Measurements from ENCODE around the gene PTPRN2. TPM values are rescaled to one million over a fixed set of nuclear protein-coding genes. Genes with fewer than 3 reads are reported as not detected.
"Not testable (repeated sequence)": the region's sequence is repeated elsewhere in the genome, so short reads cannot be mapped to it uniquely, and the experiment has no call there.

Gene PTPRN2
- total RNA-seq, 4 donors from 2014 or later = 6.6 to 10.7 (median 8.2) TPM

DNA sequence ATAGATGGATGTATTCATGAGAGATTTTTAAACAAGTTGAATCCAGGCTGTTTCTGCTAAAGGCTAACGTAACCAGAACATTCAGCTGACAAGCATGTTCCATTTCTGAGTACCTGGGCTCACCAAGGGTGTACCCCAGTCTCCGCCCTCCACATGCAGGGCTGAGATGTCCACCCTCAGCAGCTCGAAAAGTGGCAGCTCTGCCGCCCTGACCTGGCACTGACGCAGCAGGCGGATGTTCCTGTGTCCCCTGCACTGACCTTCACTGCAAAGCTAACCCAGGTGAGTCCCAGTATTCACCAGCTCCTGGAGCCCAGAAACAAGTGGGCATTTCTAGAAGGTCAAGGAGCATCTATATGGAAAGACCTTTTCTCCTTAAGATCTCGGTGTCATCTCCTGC is 437.4 kb downstream of the PTPRN2 start:
- Histone ChIP-seq H3K4me3 (no peak overlapping the region), H3K4me1 (no peaks in the 10 kb centered on the region), H3K9me3 (peaks cover 0 to 22% (median 0%) of the 10 kb centered on the region in 4 donors), H3K27me3 (no peaks in the 10 kb centered on the region), H3K27ac (no peak overlapping the region), H3K36me3 (no peaks in the 10 kb centered on the region)
- DNase-seq (ENCODE audit: low spot score in 2 of 2) = no peak
- WGBS, 2 donors = 91% methylated on average over 7 of the region's 7 CpGs
- TF ChIP-seq POLR2A (IDR thresholded peaks at IDR 0.05) = no peak
- TF ChIP-seq EP300 (IDR thresholded peaks at IDR 0.05) = no peak
- TF ChIP-seq, protein P1, sequence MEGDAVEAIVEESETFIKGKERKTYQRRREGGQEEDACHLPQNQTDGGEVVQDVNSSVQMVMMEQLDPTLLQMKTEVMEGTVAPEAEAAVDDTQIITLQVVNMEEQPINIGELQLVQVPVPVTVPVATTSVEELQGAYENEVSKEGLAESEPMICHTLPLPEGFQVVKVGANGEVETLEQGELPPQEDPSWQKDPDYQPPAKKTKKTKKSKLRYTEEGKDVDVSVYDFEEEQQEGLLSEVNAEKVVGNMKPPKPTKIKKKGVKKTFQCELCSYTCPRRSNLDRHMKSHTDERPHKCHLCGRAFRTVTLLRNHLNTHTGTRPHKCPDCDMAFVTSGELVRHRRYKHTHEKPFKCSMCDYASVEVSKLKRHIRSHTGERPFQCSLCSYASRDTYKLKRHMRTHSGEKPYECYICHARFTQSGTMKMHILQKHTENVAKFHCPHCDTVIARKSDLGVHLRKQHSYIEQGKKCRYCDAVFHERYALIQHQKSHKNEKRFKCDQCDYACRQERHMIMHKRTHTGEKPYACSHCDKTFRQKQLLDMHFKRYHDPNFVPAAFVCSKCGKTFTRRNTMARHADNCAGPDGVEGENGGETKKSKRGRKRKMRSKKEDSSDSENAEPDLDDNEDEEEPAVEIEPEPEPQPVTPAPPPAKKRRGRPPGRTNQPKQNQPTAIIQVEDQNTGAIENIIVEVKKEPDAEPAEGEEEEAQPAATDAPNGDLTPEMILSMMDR (IDR thresholded peaks at IDR 0.05) = no peak

DNA sequence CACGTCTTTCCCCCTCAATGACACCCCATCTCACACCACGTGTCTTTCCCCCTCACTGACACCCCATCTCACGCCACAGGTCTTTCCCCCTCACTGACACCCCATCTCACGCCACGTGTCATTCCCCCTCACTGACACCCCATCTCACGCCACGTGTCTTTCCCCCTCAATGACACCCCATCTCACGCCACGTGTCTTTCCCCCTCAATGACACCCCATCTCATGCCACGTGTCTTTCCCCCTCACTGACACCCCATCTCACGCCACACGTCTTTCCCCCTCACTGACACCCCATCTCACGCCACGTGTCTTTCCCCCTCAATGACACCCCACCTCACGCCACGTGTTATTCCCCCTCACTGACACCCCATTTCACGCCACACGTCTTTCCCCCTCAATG is 440.2 kb downstream of the PTPRN2 start:
- DNase-seq (ENCODE audit: low spot score in 2 of 2); H3K27me3 ChIP-seq; H3K36me3 ChIP-seq; H3K27ac ChIP-seq; H3K4me3 ChIP-seq; H3K4me1 ChIP-seq: not testable (repeated sequence)
- 90 to 92% methylated on average over 18 of the region's 18 CpGs for WGBS, 2 donors
- H3K9me3 ChIP-seq = peaks cover 0 to 23% (median 0%) of the 10 kb centered on the region in 4 donors

DNA sequence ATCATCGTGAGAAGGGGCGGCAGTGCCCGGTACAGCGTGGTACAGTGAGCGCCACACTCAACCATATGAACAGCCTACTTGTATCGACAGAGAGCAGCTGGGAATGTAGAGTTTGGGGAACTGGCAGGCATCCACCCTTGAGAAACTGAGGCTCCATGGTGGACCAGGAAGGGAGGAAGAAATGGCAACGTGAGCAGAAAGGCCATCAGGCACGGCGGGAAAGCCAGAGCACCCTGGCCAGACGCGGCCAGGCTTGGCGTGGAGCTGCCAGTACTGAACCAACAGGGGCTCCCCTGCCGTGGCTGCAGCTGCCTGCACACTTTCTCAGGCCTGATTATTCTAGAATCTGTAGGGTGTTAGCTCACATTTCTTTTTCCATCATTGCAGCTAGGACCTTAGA is 442.3 kb downstream of the PTPRN2 start:
- H3K36me3 ChIP-seq = no peaks in the 10 kb centered on the region
- 89 to 90% methylated on average over 13 of the region's 13 CpGs for WGBS, 2 donors
- no peaks in the 10 kb centered on the region for H3K4me1 ChIP-seq
- TF ChIP-seq, protein P1 (IDR thresholded peaks at IDR 0.05) = no peak
- no peaks in the 10 kb centered on the region for H3K27me3 ChIP-seq
- no peak overlapping the region for H3K4me3 ChIP-seq
- H3K27ac ChIP-seq = no peak overlapping the region
- peaks cover 0 to 31% (median 0%) of the 10 kb centered on the region in 4 donors for H3K9me3 ChIP-seq
- DNase-seq (ENCODE audit: low spot score in 2 of 2) = no peak

DNA sequence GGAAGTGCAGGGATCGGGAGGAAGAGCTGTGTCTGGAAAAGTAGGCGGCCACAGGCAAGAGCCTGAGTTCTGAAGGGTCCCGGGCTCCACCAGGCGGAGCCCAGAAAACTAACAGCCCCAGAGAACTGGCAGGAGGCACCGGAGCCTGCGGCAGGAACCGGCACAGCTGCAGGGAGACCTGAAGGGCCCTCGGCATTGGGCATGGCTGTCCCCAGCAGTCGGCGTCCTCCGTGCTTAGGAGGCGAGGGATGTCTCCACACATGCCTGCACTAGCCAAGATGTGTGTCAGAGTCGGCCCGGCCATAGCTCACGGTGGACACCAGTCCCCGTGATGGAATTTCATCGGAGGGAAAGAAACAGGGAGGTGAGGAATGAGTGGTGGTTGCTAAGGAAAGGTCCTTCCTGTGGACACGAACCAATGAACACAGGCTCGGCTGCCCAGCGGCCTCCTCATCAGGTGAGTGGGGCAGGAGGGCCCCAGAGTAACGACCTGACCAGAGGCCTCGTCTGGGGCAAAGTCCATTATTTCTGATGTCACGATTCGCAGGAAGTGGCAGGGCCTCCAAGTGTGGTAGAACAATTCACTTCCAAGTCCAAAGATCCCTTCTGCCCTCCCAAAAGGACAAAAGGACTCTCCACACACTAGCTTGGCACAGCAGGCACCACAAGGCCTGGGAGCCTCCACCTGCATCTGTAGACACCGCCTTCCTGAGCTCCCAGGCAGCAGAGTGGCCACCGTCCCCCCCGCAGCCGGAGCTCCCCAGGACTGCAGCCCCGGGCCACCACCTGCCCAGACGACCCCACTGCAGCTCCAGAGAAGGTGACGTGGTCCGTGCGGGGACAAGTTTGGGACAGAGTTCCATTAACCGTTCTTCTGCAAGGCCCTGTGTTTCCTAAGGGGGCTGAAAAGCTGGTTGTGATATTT is 444.2 kb downstream of the PTPRN2 start:
- Histone ChIP-seq H3K9me3 (peaks cover 0 to 31% (median 0%) of the 10 kb centered on the region in 4 donors), H3K4me1 (no peaks in the 10 kb centered on the region), H3K36me3 (no peaks in the 10 kb centered on the region), H3K27ac (no peak overlapping the region), H3K27me3 (no peaks in the 10 kb centered on the region), H3K4me3 (no peak overlapping the region)
- DNase-seq (ENCODE audit: low spot score in 2 of 2) = no peak
- TF ChIP-seq POLR2A (IDR thresholded peaks at IDR 0.05) (no peak), EP300 (IDR thresholded peaks at IDR 0.05) (no peak)
- TF ChIP-seq, protein P1 (IDR thresholded peaks at IDR 0.05) = no peak
- 83 to 89% methylated on average over 33 to 34 of the region's 34 CpGs for WGBS, 2 donors

DNA sequence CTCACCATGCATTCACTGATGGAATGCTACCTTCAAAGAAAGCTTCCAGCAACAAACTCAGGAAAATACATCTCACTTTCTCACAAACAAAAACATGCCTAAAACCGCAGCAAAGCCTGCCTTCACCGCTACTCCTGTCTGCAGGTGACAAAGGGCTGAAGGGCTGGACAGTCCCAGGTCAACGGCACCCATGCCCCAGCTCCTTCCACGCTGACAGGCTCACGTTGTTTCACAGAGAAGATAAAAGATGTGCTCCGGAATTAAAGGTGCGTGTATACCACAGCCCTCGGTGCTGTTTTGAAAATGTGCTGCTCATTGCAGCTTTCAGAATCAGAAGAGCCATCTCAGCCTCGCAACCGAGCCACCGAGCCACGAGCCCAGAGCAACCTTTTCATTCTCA is 445.0 kb downstream of the PTPRN2 start:
- no peak for TF ChIP-seq POLR2A (IDR thresholded peaks at IDR 0.05)
- TF ChIP-seq, protein P1 (IDR thresholded peaks at IDR 0.05) = no peak
- no peak for TF ChIP-seq EP300 (IDR thresholded peaks at IDR 0.05)
- Histone ChIP-seq H3K27me3 (no peaks in the 10 kb centered on the region), H3K4me1 (no peaks in the 10 kb centered on the region), H3K36me3 (no peaks in the 10 kb centered on the region), H3K27ac (no peak overlapping the region), H3K9me3 (peaks cover 0 to 31% (median 0%) of the 10 kb centered on the region in 4 donors), H3K4me3 (no peak overlapping the region)
- 86 to 88% methylated on average over 12 of the region's 12 CpGs for WGBS, 2 donors
- no peak for DNase-seq (ENCODE audit: low spot score in 2 of 2)
